ENCODE results near the gene RSU1. TPM values are rescaled to one million over a fixed set of nuclear protein-coding genes. Genes with fewer than 3 reads are reported as not detected.

The RSU1 gene
- total and polyA plus RNA-seq, 2 of the 13 experiments (the other 11 are each of a cell fraction or from before 2014, with no cell fraction given), result 32.3 to 35.1 TPM

DNA sequence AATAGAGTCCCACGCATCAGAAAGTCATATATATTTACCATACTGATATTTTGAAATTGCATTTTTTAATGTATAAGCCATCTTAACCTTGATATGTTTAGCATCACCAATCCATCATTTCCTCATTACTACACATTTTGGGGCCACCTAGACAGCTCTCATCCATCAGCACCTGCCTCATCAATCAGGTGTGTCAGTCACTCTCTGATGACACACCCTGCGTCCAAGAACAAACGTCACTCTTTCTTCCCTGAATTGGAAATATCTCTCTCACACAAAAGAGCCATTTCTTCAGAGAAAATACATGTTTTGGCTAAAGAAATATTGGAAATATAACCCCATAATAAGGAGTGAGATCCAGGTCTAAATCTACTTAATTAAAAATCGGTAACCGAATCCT, 38.9 kb upstream of the RSU1 start (continued):
- TF ChIP-seq, protein P1, sequence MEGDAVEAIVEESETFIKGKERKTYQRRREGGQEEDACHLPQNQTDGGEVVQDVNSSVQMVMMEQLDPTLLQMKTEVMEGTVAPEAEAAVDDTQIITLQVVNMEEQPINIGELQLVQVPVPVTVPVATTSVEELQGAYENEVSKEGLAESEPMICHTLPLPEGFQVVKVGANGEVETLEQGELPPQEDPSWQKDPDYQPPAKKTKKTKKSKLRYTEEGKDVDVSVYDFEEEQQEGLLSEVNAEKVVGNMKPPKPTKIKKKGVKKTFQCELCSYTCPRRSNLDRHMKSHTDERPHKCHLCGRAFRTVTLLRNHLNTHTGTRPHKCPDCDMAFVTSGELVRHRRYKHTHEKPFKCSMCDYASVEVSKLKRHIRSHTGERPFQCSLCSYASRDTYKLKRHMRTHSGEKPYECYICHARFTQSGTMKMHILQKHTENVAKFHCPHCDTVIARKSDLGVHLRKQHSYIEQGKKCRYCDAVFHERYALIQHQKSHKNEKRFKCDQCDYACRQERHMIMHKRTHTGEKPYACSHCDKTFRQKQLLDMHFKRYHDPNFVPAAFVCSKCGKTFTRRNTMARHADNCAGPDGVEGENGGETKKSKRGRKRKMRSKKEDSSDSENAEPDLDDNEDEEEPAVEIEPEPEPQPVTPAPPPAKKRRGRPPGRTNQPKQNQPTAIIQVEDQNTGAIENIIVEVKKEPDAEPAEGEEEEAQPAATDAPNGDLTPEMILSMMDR (CRISPR knock-in tag; IDR thresholded peaks at IDR 0.05), result no peak
- no peak for TF ChIP-seq NFYC (CRISPR knock-in tag; IDR thresholded peaks at IDR 0.05)
- TF ChIP-seq NAIF1 (CRISPR knock-in tag; IDR thresholded peaks at IDR 0.05; ENCODE audit: borderline replicate concordance), result no peak

DNA sequence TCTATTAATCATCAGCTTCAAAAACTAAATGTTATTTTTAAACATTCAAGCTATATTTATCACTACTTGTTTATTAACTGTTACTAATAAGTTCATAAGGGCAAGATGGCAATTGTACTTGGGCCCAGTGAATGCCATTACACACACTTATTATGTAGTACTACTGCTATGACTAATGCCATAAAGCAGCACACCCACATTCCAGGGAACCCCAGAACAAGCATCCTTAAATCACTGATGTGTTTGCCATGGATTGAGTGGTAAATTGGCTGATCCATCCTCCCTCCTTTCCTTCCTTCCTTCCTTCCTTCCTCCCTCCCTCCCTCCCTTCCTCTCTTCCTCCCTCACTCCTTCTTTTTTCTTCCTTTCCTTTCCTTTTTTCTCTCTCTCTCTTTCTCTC, 37.4 kb upstream of the RSU1 start:
- Histone ChIP-seq H3K4me2 (ENCODE audit: low read depth, low read length) (no peak overlapping the region), H2AFZ (ENCODE audit: low read length) (no peak overlapping the region), H3K4me3 (replicated peaks in 1 of 3; ENCODE audit: insufficient read depth in 1 of 3, low read depth in 2 of 3, low read length in 3 of 3) (no peak overlapping the region), H3K79me2 (ENCODE audit: insufficient read depth, low read length) (no peaks in the 10 kb centered on the region), H3K9ac (ENCODE audit: insufficient read depth, low read depth, low read length) (no peak overlapping the region), H3K36me3 (replicated peaks in 1 of 2; ENCODE audit: control insufficient read depth in 1 of 2, insufficient read depth in 2 of 2, low read length in 2 of 2) (no peaks in the 10 kb centered on the region), H3K4me1 (ENCODE audit: insufficient read depth, low read length) (no peaks in the 10 kb centered on the region), H4K20me1 (ENCODE audit: insufficient read depth, low read length) (no peaks in the 10 kb centered on the region), H3K27ac (ENCODE audit: extremely low read length, insufficient read depth, low read length) (no peak overlapping the region), H3K9me3 (ENCODE audit: low read length) (no peaks in the 10 kb centered on the region), H3K27me3 (ENCODE audit: control insufficient read depth in 1 of 2, insufficient read depth in 2 of 2, low read length in 2 of 2) (no peaks in the 10 kb centered on the region)
- BruUV-seq (replicated peaks), result no TSS peak
- ATAC-seq (no peak), FAIRE-seq (no peak), DNase-seq (ENCODE audit: low spot score) (no peak)
- ChIA-PET CTCF (ENCODE audit: low intra/inter-chr PET ratio, low total read pairs) (no interaction called here), POLR2A (no interaction called here)
- in situ Hi-C loops (cut with HindIII; ENCODE audit: extremely low pct_ligation_motif_present, low pct_unique_long_range_greater_than_20kb) (no loop called here), intact Hi-C loops (cut with micrococcal nuclease; ENCODE audit: unreplicated experiment) (loop anchor here (5.0 kb wide), 1 partner anchor 318 kb away; no protein-coding TSS in a partner anchor)
- peak; percentile 22 for TF ChIP-seq PCBP2 (optimal IDR thresholded peaks at IDR 0.05; ENCODE audit: low read depth, low read length, poor library complexity, severe bottlenecking)
- TF ChIP-seq, protein P2, sequence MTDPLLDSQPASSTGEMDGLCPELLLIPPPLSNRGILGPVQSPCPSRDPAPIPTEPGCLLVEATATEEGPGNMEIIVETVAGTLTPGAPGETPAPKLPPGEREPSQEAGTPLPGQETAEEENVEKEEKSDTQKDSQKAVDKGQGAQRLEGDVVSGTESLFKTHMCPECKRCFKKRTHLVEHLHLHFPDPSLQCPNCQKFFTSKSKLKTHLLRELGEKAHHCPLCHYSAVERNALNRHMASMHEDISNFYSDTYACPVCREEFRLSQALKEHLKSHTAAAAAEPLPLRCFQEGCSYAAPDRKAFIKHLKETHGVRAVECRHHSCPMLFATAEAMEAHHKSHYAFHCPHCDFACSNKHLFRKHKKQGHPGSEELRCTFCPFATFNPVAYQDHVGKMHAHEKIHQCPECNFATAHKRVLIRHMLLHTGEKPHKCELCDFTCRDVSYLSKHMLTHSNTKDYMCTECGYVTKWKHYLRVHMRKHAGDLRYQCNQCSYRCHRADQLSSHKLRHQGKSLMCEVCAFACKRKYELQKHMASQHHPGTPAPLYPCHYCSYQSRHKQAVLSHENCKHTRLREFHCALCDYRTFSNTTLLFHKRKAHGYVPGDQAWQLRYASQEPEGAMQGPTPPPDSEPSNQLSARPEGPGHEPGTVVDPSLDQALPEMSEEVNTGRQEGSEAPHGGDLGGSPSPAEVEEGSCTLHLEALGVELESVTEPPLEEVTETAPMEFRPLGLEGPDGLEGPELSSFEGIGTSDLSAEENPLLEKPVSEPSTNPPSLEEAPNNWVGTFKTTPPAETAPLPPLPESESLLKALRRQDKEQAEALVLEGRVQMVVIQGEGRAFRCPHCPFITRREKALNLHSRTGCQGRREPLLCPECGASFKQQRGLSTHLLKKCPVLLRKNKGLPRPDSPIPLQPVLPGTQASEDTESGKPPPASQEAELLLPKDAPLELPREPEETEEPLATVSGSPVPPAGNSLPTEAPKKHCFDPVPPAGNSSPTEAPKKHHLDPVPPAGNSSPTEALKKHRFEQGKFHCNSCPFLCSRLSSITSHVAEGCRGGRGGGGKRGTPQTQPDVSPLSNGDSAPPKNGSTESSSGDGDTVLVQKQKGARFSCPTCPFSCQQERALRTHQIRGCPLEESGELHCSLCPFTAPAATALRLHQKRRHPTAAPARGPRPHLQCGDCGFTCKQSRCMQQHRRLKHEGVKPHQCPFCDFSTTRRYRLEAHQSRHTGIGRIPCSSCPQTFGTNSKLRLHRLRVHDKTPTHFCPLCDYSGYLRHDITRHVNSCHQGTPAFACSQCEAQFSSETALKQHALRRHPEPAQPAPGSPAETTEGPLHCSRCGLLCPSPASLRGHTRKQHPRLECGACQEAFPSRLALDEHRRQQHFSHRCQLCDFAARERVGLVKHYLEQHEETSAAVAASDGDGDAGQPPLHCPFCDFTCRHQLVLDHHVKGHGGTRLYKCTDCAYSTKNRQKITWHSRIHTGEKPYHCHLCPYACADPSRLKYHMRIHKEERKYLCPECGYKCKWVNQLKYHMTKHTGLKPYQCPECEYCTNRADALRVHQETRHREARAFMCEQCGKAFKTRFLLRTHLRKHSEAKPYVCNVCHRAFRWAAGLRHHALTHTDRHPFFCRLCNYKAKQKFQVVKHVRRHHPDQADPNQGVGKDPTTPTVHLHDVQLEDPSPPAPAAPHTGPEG (CRISPR knock-in tag; IDR thresholded peaks at IDR 0.05), result no peak

Data from HepG2 (cell line).